GM12878 (cell line): ENCODE measurements around the gene CAPN1. TPM values are rescaled to one million over a fixed set of nuclear protein-coding genes. Genes with fewer than 3 reads are reported as not detected.

Experiments used
- ATAC-seq: fragments of 200-7000 bp; cut with Tn5 transposase; 3 replicates; pipeline ENCODE4 v1.9.1; 2020; ENCODE audit warnings: mild to moderate bottlenecking, moderate library complexity
- BruUV-seq: library from RNA; stranded (reverse); fragments of 400-500 nt; replicated peaks from 2 replicates; lab custom pipeline; 2021; lab: Mats Ljungman, UMichigan
- CTCF ChIA-PET: fragments of 300-600 bp; sonication (Branson Sonifier 250); formaldehyde crosslinking; extraction: SDS; loops from one replicate; lab custom pipeline; 2021; ENCODE audit warnings: inconsistent platforms; lab: Yijun Ruan, JAX
- POLR2A ChIA-PET: fragments of 350-600 bp; formaldehyde crosslinking; extraction: SDS; loops from one replicate; lab custom pipeline; 2021; ENCODE audit warnings: inconsistent platforms; lab: Charles Lee
- RAD21 ChIA-PET: fragments of 300-600 bp; sonication (Branson Sonifier 250); formaldehyde crosslinking; loops from one replicate; lab custom pipeline; 2023; ENCODE audit warnings: antibody characterized with exemption; ENCODE audit not compliant: unreplicated experiment; lab: Charles Lee
- SMC1A ChIA-PET: fragments of 300-600 bp; sonication (Branson Sonifier 250); formaldehyde crosslinking; loops from one replicate; lab custom pipeline; 2023; ENCODE audit not compliant: unreplicated experiment, uncharacterized antibody; lab: Charles Lee
- DNase-seq: peaks from one replicate; pipeline ENCODE4 v3.0.0-alpha.2; 2011; ENCODE audit warnings: low read depth, low spot score
- FAIRE-seq: peaks from 3 replicates; lab custom pipeline; 2011; peaks lifted over from hg19 to GRCh38; lab: Jason Lieb, UNC
- H2AFZ ChIP-seq: 2 replicates; pipeline ENCODE4 v1.6.0; 2011; ENCODE audit warnings: low read depth, low read length, control low read depth; ENCODE audit not compliant: control insufficient read depth
- H3K27ac ChIP-seq: 2 replicates; pipeline ENCODE4 v1.5.1; 2011; ENCODE audit warnings: control low read depth; ENCODE audit not compliant: control insufficient read depth, insufficient read depth
- H3K27me3 ChIP-seq, 2 experiments: replicated peaks in 1 of 2; 2 replicates each; pipeline versions ENCODE4 v1.6.0 to v1.6.1; 2011; ENCODE audit warnings: low read length in 1 of 2; ENCODE audit not compliant: control insufficient read depth in 2 of 2, insufficient read depth in 2 of 2
- H3K36me3 ChIP-seq, 2 experiments: 2 replicates each; pipeline ENCODE4 v1.5.1; 2011; ENCODE audit warnings: low read length in 1 of 2; ENCODE audit not compliant: control insufficient read depth in 2 of 2, insufficient read depth in 2 of 2
- H3K4me1 ChIP-seq: 2 replicates; pipeline ENCODE4 v1.6.1; 2011; ENCODE audit warnings: mild to moderate bottlenecking, low read length, moderate library complexity, mixed read lengths; ENCODE audit not compliant: control insufficient read depth, insufficient read depth
- H3K4me2 ChIP-seq: 2 replicates; pipeline ENCODE4 v1.6.0; 2011; ENCODE audit warnings: control low read depth; ENCODE audit not compliant: control insufficient read depth, insufficient read depth
- H3K4me3 ChIP-seq: fragments of 200-600 bp; sonication (generic); 2 replicates; pipeline ENCODE4 v1.5.1; 2016
- H3K79me2 ChIP-seq: 2 replicates; pipeline ENCODE4 v1.6.0; 2011; ENCODE audit warnings: low read length; ENCODE audit not compliant: control insufficient read depth, insufficient read depth
- H3K9ac ChIP-seq: 2 replicates; pipeline ENCODE4 v1.8.0; 2011; ENCODE audit warnings: low read length, control low read depth, mixed read lengths; ENCODE audit not compliant: control insufficient read depth, insufficient read depth
- H3K9me3 ChIP-seq: replicated peaks from 3 replicates; pipeline ENCODE4 v1.5.1; 2011; ENCODE audit warnings: mild to moderate bottlenecking, low read length; ENCODE audit not compliant: control insufficient read depth, insufficient read depth
- H4K20me1 ChIP-seq: 2 replicates; pipeline ENCODE4 v1.6.0; 2011; ENCODE audit not compliant: control insufficient read depth, insufficient read depth
- BACH1 ChIP-seq: fragments of 450-650 bp; IDR thresholded peaks from 2 replicates; pipeline ENCODE4 v1.6.1; 2017; ENCODE audit warnings: mild to moderate bottlenecking, borderline replicate concordance
- BHLHE40 ChIP-seq, 2 experiments: fragments of 450-650 bp in 1 of 2; IDR thresholded peaks; 2 replicates each; pipeline ENCODE4 v1.6.1; 2011 to 2017; ENCODE audit warnings: low read depth in 2 of 2, borderline replicate concordance in 1 of 2, improper control_type of control experiment in 1 of 2, low read length in 1 of 2, mild to moderate bottlenecking in 1 of 2
- LARP7 ChIP-seq: fragments of 450-650 bp; IDR thresholded peaks from 2 replicates; pipeline ENCODE4 v1.6.1; 2017; ENCODE audit warnings: mild to moderate bottlenecking
- MTA3 ChIP-seq: IDR thresholded peaks from 2 replicates; pipeline ENCODE4 v1.6.1; 2012; ENCODE audit warnings: low read length, inconsistent platforms, borderline replicate concordance
- MYC ChIP-seq: IDR thresholded peaks from 2 replicates; pipeline ENCODE4 v1.6.1; 2011; ENCODE audit warnings: mild to moderate bottlenecking, low read length, moderate library complexity, inconsistent platforms; ENCODE audit not compliant: insufficient read depth, insufficient replicate concordance, insufficient read length, severe bottlenecking
- NR2C1 ChIP-seq: fragments of 450-650 bp; IDR thresholded peaks from 2 replicates; pipeline ENCODE4 v1.6.1; 2017; ENCODE audit warnings: antibody characterized with exemption, mild to moderate bottlenecking, moderate library complexity
- PML ChIP-seq: IDR thresholded peaks from 2 replicates; pipeline ENCODE4 v1.6.1; 2012; ENCODE audit warnings: low read length, inconsistent platforms
- POLR2AphosphoS2 ChIP-seq: IDR thresholded peaks from 2 replicates; pipeline ENCODE4 v1.6.1; 2011; ENCODE audit warnings: low read depth, mild to moderate bottlenecking, low read length, improper control_type of control experiment, moderate library complexity
- RAD21 ChIP-seq: IDR thresholded peaks from 2 replicates; pipeline ENCODE4 v1.6.1; 2011; ENCODE audit warnings: mild to moderate bottlenecking, low read depth, low read length, moderate library complexity; ENCODE audit not compliant: insufficient read depth
- WGBS: methylation state at CpG from one replicate; pipeline ENCODE4 v1.1.6; 2016; ENCODE audit warnings: low lambda C conversion rate; ENCODE audit not compliant: insufficient replicate concordance, insufficient coverage; ENCODE audit errors: missing lambda C conversion rate; 5-methylcytosine and 5-hydroxymethylcytosine counted together
- in situ Hi-C: fragments of 300-500 bp; cut with MboI; formaldehyde crosslinking; loops from 9 replicates; pipeline ENCODE4 v1.14.3; 2018; ENCODE audit warnings: mixed read lengths
- intact Hi-C: fragments of 100-400 bp; cut with micrococcal nuclease; formaldehyde crosslinking; loops from one replicate; pipeline ENCODE4 v1.14.2; 2022; ENCODE audit not compliant: unreplicated experiment
- polyA plus RNA-seq, 11 experiments: library from polyadenylated mRNA; depleted of rRNA in 4 of 11; unstranded in 6 of 11; stranded (reverse) in 5 of 11; fragments of >200 nt; fragmentation: Nextera tagmentation in 4 of 11; fragmentation: Illumina TruSeq in 1 of 11; extraction: Ambion mirVana in 4 of 11; extraction: Trizol in 1 of 11; gene quantifications; 1 replicate in 1 of 11; 2 replicates in 10 of 11; pipeline versions ENCODE4 v1.2.1 to v1.2.3, GENCODE V29; 2011 to 2016; ENCODE audit warnings: inconsistent platforms in 2 of 11, missing spikeins in 2 of 11, low read depth in 1 of 11
- total RNA-seq, 4 experiments: library from RNA; depleted of rRNA in 3 of 4; stranded (reverse); fragments of >200 nt in 3 of 4; fragmentation: Illumina TruSeq in 1 of 4; extraction: Trizol in 1 of 4; gene quantifications; 2 replicates each; pipeline versions ENCODE4 v1.2.1 to v1.2.3, GENCODE V29; 2013 to 2021
- TF ChIP-seq, protein P1 (sequence below): fragments of 450-650 bp; IDR thresholded peaks from 2 replicates; pipeline ENCODE4 v1.6.1; 2016; ENCODE audit warnings: mild to moderate bottlenecking
- TF ChIP-seq, protein P2 (sequence below): fragments of 450-650 bp; IDR thresholded peaks from 2 replicates; pipeline ENCODE4 v1.6.1; 2017; ENCODE audit warnings: borderline replicate concordance
- TF ChIP-seq, protein P3 (sequence below): IDR thresholded peaks from 2 replicates; pipeline ENCODE4 v1.6.1; 2012; ENCODE audit warnings: low read depth, low read length, improper control_type of control experiment
- TF ChIP-seq, protein P4 (sequence below): fragments of 450-650 bp; IDR thresholded peaks from 2 replicates; pipeline ENCODE4 v1.6.1; 2017; ENCODE audit warnings: mild to moderate bottlenecking, moderate library complexity
- TF ChIP-seq, protein P5 (sequence below): IDR thresholded peaks from 2 replicates; pipeline ENCODE4 v1.6.1; 2011; ENCODE audit warnings: mild to moderate bottlenecking, low read depth, low read length, moderate library complexity; ENCODE audit not compliant: insufficient replicate concordance

CAPN1 gene
- total and polyA plus RNA-seq, 10 of the 15 experiments (the other 5 are each of a cell fraction or from before 2014, with no cell fraction given) = 2.2 to 167 (median 77.3) TPM

DNA sequence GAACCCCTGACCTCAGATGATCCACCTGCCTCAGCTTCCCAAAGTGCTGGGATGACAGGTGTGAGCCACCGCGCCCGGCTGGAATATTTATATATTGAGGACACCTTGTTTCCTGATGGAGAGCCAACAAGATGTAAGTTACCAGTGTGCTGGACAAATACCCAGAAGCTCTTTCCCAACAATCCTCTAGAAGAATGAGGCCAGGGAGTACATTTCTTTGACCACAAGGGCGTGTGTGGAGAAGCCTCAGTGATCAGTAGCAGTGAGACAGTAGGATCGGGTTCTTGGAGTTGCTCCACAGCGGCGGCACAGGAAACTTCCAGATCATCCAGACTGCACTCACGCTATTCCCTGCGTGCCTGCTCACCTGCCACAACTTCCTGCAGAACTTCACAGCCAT is 69.7 kb downstream of the CAPN1 start:
- Histone ChIP-seq H4K20me1 (no peaks in the 10 kb centered on the region), H3K79me2 (no peaks in the 10 kb centered on the region), H3K36me3 (no peaks in the 10 kb centered on the region)
- no peak for DNase-seq
- no peak for FAIRE-seq
- CTCF ChIA-PET = interaction anchor here (0.8 to 3.9 kb wide), 6 partner anchors 10 to 404 kb away, joined by 3 to 34 read pairs (median 4); partner anchors contain the start of gene CAPN1
- WGBS = 79% methylated on average over 9 of the region's 9 CpGs
- SMC1A ChIA-PET = interaction anchor here (3.2 kb wide), 1 partner anchor 26 kb away, joined by 14 read pairs; no protein-coding TSS in a partner anchor
- ATAC-seq = no peak
- TF ChIP-seq, protein P1, sequence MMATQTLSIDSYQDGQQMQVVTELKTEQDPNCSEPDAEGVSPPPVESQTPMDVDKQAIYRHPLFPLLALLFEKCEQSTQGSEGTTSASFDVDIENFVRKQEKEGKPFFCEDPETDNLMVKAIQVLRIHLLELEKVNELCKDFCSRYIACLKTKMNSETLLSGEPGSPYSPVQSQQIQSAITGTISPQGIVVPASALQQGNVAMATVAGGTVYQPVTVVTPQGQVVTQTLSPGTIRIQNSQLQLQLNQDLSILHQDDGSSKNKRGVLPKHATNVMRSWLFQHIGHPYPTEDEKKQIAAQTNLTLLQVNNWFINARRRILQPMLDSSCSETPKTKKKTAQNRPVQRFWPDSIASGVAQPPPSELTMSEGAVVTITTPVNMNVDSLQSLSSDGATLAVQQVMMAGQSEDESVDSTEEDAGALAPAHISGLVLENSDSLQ = no peak
- TF ChIP-seq RAD21 (no peak), LARP7 (no peak), NR2C1 (no peak), PML (no peak), POLR2AphosphoS2 (no peak), BACH1 (no peak), MTA3 (no peak), BHLHE40 (IDR thresholded peaks at IDR 0.05; ENCODE audit: borderline replicate concordance in 1 of 2, low read depth in 2 of 2, low read length in 1 of 2) (no peak), MYC (no peak)
- TF ChIP-seq, protein P2, sequence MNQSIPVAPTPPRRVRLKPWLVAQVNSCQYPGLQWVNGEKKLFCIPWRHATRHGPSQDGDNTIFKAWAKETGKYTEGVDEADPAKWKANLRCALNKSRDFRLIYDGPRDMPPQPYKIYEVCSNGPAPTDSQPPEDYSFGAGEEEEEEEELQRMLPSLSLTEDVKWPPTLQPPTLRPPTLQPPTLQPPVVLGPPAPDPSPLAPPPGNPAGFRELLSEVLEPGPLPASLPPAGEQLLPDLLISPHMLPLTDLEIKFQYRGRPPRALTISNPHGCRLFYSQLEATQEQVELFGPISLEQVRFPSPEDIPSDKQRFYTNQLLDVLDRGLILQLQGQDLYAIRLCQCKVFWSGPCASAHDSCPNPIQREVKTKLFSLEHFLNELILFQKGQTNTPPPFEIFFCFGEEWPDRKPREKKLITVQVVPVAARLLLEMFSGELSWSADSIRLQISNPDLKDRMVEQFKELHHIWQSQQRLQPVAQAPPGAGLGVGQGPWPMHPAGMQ = no peak
- TF ChIP-seq, protein P3, sequence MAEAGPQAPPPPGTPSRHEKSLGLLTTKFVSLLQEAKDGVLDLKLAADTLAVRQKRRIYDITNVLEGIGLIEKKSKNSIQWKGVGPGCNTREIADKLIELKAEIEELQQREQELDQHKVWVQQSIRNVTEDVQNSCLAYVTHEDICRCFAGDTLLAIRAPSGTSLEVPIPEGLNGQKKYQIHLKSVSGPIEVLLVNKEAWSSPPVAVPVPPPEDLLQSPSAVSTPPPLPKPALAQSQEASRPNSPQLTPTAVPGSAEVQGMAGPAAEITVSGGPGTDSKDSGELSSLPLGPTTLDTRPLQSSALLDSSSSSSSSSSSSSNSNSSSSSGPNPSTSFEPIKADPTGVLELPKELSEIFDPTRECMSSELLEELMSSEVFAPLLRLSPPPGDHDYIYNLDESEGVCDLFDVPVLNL = no peak
- TF ChIP-seq, protein P4, sequence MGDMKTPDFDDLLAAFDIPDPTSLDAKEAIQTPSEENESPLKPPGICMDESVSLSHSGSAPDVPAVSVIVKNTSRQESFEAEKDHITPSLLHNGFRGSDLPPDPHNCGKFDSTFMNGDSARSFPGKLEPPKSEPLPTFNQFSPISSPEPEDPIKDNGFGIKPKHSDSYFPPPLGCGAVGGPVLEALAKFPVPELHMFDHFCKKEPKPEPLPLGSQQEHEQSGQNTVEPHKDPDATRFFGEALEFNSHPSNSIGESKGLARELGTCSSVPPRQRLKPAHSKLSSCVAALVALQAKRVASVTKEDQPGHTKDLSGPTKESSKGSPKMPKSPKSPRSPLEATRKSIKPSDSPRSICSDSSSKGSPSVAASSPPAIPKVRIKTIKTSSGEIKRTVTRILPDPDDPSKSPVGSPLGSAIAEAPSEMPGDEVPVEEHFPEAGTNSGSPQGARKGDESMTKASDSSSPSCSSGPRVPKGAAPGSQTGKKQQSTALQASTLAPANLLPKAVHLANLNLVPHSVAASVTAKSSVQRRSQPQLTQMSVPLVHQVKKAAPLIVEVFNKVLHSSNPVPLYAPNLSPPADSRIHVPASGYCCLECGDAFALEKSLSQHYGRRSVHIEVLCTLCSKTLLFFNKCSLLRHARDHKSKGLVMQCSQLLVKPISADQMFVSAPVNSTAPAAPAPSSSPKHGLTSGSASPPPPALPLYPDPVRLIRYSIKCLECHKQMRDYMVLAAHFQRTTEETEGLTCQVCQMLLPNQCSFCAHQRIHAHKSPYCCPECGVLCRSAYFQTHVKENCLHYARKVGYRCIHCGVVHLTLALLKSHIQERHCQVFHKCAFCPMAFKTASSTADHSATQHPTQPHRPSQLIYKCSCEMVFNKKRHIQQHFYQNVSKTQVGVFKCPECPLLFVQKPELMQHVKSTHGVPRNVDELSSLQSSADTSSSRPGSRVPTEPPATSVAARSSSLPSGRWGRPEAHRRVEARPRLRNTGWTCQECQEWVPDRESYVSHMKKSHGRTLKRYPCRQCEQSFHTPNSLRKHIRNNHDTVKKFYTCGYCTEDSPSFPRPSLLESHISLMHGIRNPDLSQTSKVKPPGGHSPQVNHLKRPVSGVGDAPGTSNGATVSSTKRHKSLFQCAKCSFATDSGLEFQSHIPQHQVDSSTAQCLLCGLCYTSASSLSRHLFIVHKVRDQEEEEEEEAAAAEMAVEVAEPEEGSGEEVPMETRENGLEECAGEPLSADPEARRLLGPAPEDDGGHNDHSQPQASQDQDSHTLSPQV = no peak
- TF ChIP-seq, protein P5, sequence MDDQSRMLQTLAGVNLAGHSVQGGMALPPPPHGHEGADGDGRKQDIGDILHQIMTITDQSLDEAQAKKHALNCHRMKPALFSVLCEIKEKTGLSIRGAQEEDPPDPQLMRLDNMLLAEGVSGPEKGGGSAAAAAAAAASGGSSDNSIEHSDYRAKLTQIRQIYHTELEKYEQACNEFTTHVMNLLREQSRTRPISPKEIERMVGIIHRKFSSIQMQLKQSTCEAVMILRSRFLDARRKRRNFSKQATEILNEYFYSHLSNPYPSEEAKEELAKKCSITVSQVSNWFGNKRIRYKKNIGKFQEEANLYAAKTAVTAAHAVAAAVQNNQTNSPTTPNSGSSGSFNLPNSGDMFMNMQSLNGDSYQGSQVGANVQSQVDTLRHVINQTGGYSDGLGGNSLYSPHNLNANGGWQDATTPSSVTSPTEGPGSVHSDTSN = no peak
- TF ChIP-seq, all 136 proteins: peak for 0
- ChIA-PET POLR2A (no interaction called here), RAD21 (interaction anchor here (0.9 to 2.1 kb wide), 3 partner anchors 11 to 64 kb away, joined by 3 to 4 read pairs (median 4); partner anchors contain the start of gene POLA2)
- intact Hi-C loops = loop anchor here (10.0 kb wide), 4 partner anchors 47 to 407 kb away; partner anchors contain the start of genes ARL2, CDC42BPG and SYVN1
- in situ Hi-C loops = no loop called here
- Histone ChIP-seq H3K4me2 (no peak overlapping the region), H3K4me3 (no peak overlapping the region), H3K27me3 (no peaks in the 10 kb centered on the region), H3K27ac (no peak overlapping the region), H3K4me1 (no peaks in the 10 kb centered on the region), H3K9me3 (no peaks in the 10 kb centered on the region), H2AFZ (no peak overlapping the region), H3K9ac (no peak overlapping the region)
- no TSS peak for BruUV-seq
